Breast epithelium (tissue), 3 donors: ENCODE measurements around the gene GHRH.

Experiments
- CTCF ChIP-seq, 3 donors: fragments of 450-650 bp; IDR thresholded peaks; one replicate each; pipeline ENCODE4 v1.5.1; 2016 to 2017; ENCODE audit warnings: antibody characterized with exemption in 3 of 3, mild to moderate bottlenecking in 3 of 3, moderate library complexity in 3 of 3
- POLR2A ChIP-seq: fragments of 450-650 bp; IDR thresholded peaks from one replicate; pipeline ENCODE4 v1.6.1; 2016; ENCODE audit warnings: antibody characterized with exemption, mild to moderate bottlenecking, moderate library complexity
- POLR2AphosphoS5 ChIP-seq, 3 donors: sonication (generic); formaldehyde crosslinking; IDR thresholded peaks; one replicate each; pipeline ENCODE4 v1.6.1; 2017; ENCODE audit warnings: antibody characterized with exemption in 3 of 3

- TF ChIP-seq POLR2A (no peak), CTCF (IDR thresholded peaks at IDR 0.05) (no peak), POLR2AphosphoS5 (IDR thresholded peaks at IDR 0.05) (no peak)
These were observed 29.5 kb downstream of the GHRH start for GRCh38 chr20:37231947-37232630.
